SK-MEL-5 (cell line): Measurements from ENCODE around the gene UNC5A. TPM values are rescaled to one million over a fixed set of nuclear protein-coding genes. Genes with fewer than 3 reads are reported as not detected.
A peak's percentile ranks its signal among the peaks of the same experiment; 100 is the strongest.

Experiments used
- DNase-seq: peaks from one replicate; pipeline ENCODE4 v3.0.0-alpha.2; 2016; ENCODE audit warnings: low read depth, low spot score
- in situ Hi-C: cut with HindIII; loops from 2 replicates; pipeline ENCODE4 v1.10.0; 2016; ENCODE audit warnings: low sequenced_read_pairs, high pct_unique_total_duplicates, low pct_unique_long_range_greater_than_20kb
- total RNA-seq: library from RNA; depleted of rRNA; stranded (reverse); fragments of >200 nt; shearing (Covaris generic); gene quantifications from 2 replicates; pipeline ENCODE4 v1.2.3, GENCODE V29; 2014

UNC5A gene
- total RNA-seq, 1 experiment from 2014 or later: not detected

GRCh38 chr5:176796411-176796810, 13.9 kb upstream of the UNC5A start:
- DNase-seq: no peak
- in situ Hi-C loops: no loop called here

- in situ Hi-C loops: no loop called here
- no peak for DNase-seq
Observed at GRCh38 chr5:176796970-176797369, 13.4 kb upstream of the UNC5A start.

DNA sequence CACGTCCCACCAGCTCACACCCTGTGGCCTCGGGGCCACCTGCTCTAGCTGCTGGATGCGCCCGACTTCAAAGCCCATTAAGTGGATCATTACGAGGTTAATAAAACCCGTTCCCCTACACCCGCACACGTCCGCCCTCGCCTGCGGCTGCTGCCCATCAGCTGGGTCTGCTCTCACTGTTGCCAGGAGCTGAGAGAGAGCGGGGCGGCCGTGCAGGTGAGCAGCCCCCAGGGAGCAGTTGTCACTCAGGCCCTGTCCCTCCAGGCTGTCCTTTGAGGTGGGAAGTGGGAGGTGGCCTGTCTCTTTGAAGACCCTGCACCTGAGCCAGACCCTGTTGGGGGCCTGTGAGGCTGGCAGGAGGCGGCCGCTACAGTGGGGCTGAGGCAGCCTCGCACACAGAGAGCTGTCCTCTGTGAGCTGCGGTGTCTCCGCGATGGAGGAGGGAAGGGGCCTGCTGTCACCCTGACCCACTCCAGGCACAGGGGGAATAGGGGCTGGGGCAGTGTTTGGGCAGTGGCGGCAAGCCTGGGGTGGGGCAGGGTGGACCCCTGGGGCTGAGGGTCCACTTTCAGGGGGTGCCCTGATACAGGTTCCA, 12.8 kb upstream of the UNC5A start:
- in situ Hi-C loops: no loop called here

DNA sequence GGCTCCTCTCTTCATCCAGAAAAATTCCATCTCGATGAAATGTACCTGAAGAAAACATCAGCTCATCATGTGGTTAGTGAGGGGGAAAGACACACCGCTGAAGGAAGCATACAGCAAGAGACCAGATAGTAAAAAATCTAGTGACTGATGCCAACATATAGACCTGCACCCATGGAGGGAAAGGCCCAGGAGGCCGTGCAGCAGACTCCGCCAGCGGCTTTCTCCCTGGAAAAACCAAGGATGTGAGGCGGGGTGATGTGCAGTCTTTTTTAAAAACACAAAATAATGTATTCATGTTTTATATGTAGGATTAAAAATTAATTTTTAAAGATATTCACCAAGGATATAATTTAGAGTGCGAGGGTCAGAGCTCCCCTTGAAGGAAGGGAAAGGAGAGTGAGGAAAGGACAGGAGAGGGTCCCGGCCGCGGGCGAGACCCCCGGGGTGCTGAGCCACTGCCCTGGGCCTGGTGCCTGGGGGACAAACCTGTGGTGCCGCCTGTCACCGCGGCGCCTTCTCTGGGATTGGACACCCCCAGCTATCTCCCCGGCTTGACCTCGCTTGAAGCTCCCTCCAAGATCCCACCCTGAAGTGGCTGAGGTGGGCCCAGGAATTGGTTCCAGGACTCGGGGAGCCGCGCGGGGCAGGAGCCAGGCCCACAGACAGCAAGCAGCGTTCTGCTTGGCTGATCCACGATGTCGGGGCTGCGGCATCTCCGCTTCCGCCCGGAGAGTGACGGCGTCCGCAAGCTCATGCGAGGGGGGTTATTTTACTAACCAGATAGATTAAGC, 12.1 kb upstream of the UNC5A start:
- no peak for DNase-seq
- in situ Hi-C loops: no loop called here

More for the DNA sequence above, 12.8 kb upstream of the UNC5A start:
- DNase-seq: no peak

DNA sequence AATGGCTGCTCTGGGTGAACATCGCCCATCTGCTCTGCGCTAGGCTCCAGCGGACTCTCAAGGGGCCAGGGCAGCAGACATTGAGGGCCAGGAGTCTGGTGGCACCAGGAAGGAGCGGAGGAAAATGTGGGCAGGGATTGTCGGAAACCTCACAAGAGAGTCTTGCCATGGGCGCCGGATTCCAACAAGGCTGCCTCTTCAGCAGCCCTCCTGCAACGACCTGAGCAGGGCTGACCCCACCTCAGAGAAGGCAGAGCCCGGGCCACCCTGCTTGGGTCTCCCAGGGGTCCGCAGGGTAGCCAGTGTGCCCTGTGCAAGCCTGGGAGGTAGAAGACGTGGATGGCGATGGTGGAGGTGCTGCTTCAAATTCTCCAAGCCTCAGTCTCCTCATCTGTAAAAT, 11.4 kb upstream of the UNC5A start:
- DNase-seq: no peak
- in situ Hi-C loops: no loop called here

DNA sequence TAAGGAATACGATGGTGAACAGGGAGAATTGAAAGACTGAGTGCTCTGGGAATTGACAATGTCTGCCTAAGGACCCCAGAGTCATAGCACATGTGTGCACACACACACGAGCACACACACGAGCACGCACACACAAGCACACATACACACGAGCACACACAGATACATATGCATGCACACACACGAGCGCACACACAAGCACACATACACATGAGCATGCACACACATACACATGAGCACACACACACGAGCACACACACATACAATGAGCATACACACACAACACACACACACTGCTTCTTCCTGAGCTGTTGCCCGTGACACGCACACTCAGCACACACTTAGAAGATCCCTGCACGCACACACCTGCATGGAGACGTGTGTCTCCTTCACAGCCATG, 10.9 kb upstream of the UNC5A start:
- in situ Hi-C loops: no loop called here
- no peak for DNase-seq

DNA sequence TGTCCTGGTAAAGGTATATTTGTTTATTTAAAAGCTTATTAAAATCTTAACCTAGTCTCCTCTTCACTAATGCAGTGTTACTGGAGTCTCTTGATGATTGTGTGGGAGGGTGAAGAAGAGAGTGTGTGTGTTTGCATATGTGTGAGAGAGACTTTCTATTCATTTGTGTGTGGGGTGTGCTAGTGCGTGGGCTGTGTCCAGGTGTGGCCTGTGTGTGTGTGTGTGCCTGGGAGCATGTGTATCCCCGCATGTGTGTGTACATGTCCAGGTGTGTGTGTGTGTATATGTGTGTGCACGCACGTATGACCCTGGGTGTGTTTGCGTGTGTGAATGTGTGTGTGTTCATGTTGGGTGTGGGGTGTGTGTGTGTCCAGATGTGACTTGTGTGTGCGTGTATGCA, 10.3 kb upstream of the UNC5A start:
- no peak for DNase-seq
- in situ Hi-C loops: no loop called here

- DNase-seq: no peak
- in situ Hi-C loops: no loop called here
Observed at GRCh38 chr5:176802116-176802784, 8.1 kb upstream of the UNC5A start.

DNA sequence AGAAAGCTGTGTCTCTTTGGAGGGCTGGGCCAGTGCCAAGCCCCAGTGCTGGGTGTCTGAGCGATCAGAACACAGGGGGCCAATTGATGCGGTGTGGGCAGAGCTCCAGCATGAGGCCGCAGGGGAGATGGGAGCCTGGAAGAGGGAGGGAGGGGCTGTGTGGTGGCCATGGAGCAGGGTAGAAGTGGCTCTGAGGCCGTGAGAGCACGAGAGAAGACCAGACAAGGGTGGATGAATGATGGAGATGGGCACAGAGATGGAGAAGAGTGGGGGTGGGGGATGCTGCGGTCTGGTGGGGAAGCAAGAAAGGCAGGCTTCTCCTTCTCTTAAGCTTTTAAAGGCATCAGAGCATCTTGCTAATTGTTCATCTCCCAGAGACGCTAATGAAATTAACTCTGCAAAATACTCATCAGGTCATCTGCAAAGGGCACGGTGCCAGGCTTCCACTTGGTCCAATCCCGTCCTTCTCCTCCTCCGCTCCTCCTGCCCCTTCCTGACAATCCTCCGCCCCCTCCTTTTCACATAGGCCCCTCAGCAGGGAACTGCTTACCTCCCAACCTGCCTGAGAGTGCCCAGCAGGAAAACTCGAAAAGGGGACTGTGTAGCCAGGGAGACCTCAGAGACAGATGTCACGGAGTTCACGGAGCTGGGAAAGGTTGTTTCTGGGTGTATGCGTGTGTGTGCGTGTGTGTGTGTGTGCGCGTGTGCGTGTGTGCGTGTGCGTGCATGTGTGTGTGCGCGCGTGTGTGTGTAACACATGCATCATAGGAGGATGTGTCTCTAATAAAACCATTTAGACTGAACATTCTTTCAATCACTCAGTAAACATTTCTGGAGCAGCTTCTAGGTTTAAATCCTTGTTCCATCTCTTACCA, 7.1 kb upstream of the UNC5A start:
- in situ Hi-C loops: no loop called here
- DNase-seq: no peak

GRCh38 chr5:176803943-176804498, 6.3 kb upstream of the UNC5A start:
- in situ Hi-C loops: no loop called here
- DNase-seq: peak; percentile 9

GRCh38 chr5:176806137-176806536, 4.2 kb upstream of the UNC5A start:
- in situ Hi-C loops: no loop called here
- DNase-seq: no peak

GRCh38 chr5:176809544-176810080, 747 bp upstream of the UNC5A start:
- no peak for DNase-seq
- in situ Hi-C loops: no loop called here

DNA sequence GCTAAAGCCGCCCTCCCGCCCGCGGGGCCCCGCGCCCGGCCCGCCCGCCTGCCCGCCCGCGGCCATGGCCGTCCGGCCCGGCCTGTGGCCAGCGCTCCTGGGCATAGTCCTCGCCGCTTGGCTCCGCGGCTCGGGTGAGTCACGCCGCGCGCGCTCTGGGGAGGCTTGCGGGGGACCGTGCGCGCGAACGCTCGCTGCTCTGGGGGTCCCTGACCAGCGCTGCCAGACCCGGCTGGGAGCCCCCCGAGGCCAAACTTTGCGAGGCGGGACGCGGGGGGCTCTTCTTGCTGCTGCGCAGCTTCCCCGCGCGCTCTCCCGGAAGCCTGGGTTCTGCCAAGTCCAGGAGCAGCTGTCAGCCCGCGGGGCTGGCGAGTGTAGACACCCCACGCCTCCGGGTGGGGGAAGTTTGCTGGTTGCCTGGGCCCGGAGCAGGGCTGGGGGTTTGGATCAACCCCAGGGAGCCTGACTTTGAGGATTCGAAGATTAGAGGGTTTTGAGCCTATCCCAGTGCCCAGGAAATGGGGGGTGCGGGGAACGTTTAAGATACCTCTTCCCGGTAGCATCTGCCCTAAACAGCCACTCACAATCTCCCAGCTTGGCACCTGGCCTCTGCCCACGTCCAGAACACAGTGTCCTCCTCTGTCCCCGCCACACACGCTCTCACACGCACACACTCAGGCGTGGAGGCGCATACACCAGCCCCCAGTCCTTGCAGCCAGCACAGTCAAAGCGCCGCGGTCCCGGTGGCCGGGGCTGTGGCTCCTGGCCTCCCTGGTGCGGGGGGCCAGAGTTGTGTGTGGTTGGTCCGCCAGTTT, 535 bp downstream of the UNC5A start:
- in situ Hi-C loops: no loop called here
- DNase-seq: no peak

DNA sequence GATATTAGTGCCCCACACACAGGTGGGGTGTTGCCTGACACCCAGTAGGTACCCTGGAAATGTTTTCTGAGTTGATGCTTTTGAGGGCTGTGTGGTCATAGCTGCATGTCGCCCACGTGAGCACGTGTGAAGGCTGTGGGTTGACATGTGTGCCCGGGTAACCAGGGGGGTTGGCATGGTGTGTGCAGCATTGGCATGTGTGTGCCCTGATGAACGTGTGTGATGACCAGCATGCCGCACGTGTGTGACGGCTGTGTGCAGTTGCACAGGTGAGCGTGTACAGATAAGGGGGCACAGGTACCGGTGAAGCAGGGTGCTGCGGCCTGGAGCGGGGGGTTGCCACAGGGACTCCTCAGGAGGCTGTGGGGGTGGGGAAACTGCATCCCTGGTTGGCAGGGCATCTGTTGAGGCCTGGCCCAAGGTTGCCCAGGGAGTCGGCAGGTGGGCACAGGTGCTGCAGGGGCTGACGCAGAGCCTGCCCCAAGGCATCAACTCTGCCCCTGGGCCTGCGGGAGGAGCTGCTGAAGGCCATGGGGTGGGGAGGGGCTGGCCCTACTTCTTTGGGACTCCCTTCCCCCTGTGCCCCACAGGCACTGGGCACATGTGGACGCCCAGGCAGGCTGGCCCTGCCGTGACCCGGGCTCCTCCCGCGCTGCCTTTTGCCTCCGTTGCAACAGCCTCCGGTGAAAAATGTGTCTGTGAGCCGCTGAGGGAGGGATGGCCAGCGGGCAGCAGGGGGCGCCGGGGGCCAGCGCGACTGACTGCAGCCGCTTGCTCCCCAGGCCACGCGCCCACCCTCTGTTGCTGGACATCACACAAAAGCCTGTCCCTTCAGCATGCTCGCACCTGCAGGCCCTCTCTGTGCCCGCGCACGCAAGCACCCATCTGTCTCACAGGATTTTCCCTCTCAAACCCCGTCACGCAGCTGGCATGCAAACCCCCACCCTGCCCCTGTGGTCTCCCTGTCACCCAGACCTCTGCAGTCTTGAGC, 2.2 kb downstream of the UNC5A start:
- DNase-seq: peak; percentile 31
- in situ Hi-C loops: no loop called here

DNA sequence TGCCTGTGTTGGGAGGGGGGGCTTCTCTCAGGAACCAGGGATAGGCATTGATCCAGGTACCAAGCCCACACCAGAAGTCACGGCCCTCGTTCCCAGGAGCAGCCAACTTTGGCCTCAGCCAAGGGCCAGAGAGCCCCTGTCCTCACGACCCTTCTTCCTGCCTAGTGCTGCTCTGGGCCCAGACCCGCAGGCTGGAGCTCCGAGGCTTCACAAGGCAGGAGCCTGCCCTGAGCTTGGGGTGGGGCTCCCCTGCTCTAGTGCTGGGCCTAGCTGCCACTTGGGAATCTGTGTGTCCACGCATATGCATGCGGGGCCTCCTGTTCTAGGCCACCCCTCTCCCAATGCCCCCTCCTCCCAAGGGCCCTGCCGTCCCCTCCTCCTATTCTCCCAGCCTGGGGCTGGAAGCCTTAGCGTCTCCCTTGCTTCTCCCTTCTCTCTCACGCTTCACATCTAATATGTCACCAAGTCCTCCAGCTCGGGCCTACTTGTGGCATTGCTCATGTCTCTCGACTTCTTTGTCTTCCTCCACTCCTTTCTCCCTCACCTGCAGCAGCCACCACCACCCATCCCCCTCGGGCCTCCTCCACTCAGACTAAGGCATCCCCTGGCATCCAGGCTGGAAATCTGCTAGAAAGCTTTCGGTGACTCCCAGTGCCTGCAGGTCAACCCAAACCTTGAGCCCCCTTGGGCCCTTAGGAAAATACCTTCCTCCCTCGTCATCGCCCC, 3.4 kb downstream of the UNC5A start:
- in situ Hi-C loops: no loop called here
- DNase-seq: no peak
